HepG2 (cell line): ENCODE measurements around the gene ZFP36L2. TPM values are rescaled to one million over a fixed set of nuclear protein-coding genes. Genes with fewer than 3 reads are reported as not detected.

Source experiments
- ATAC-seq: fragments of 200-7000 bp; cut with Tn5 transposase; 3 replicates; pipeline ENCODE4 v1.9.1; 2020; ENCODE audit warnings: mild to moderate bottlenecking, moderate library complexity
- BruUV-seq: library from RNA; stranded (reverse); fragments of 400-500 nt; replicated peaks from 2 replicates; lab custom pipeline; 2021; lab: Mats Ljungman, UMichigan
- CTCF ChIA-PET: fragments of 300-600 bp; formaldehyde crosslinking; extraction: SDS; loops from one replicate; lab custom pipeline; 2021; ENCODE audit warnings: low total read pairs, inconsistent platforms, low intra/inter-chr PET ratio; lab: Yijun Ruan, JAX
- POLR2A ChIA-PET: fragments of 350-600 bp; sonication (Branson Sonifier 250); formaldehyde crosslinking; loops from one replicate; lab custom pipeline; 2020; ENCODE audit warnings: antibody characterized with exemption, inconsistent platforms; lab: Yijun Ruan, JAX
- DNase-seq: peaks from one replicate; pipeline ENCODE4 v3.0.0-alpha.2; 2015; ENCODE audit warnings: low spot score
- FAIRE-seq: peaks from 3 replicates; lab custom pipeline; 2011; peaks lifted over from hg19 to GRCh38; lab: Jason Lieb, UNC
- H2AFZ ChIP-seq: one replicate; pipeline ENCODE4 v1.6.1; 2011; ENCODE audit warnings: low read length, inconsistent platforms
- H3K27ac ChIP-seq: fragments of 300-600 bp; 3 replicates; pipeline ENCODE4 v1.8.0; 2011; ENCODE audit warnings: mixed run types, mild to moderate bottlenecking, mixed read lengths, low read length, inconsistent platforms; ENCODE audit not compliant: insufficient read depth; ENCODE audit errors: extremely low read length
- H3K27me3 ChIP-seq, 2 experiments: fragments of 200-600 bp in 1 of 2; 2 replicates in 1 of 2; 3 replicates in 1 of 2; pipeline versions ENCODE4 v1.6.0 to v1.8.0; 2011; ENCODE audit warnings: low read length in 2 of 2, mild to moderate bottlenecking in 2 of 2, moderate library complexity in 2 of 2, inconsistent platforms in 1 of 2; ENCODE audit not compliant: insufficient read depth in 2 of 2, control insufficient read depth in 1 of 2
- H3K36me3 ChIP-seq, 2 experiments: fragments of 200-600 bp in 1 of 2; replicated peaks in 1 of 2; 2 replicates in 1 of 2; 3 replicates in 1 of 2; pipeline versions ENCODE4 v1.5.1 to v1.8.0; 2011; ENCODE audit warnings: low read length in 2 of 2, inconsistent platforms in 1 of 2; ENCODE audit not compliant: insufficient read depth in 2 of 2, control insufficient read depth in 1 of 2
- H3K4me1 ChIP-seq: 2 replicates; pipeline ENCODE4 v1.5.1; 2012; ENCODE audit warnings: low read length, inconsistent platforms; ENCODE audit not compliant: insufficient read depth
- H3K4me2 ChIP-seq: 2 replicates; pipeline ENCODE4 v1.6.0; 2011; ENCODE audit warnings: low read depth, low read length, inconsistent platforms
- H3K4me3 ChIP-seq, 3 experiments: fragments of 200-600 bp in 1 of 3; sonication (generic), shearing (Covaris generic) in 1 of 3; replicated peaks in 1 of 3; 2 replicates each; pipeline ENCODE4 v1.5.1; 2011 to 2016; ENCODE audit warnings: low read length in 3 of 3, inconsistent platforms in 2 of 3, low read depth in 2 of 3, mild to moderate bottlenecking in 2 of 3, control low read depth in 1 of 3, mixed read lengths in 1 of 3; ENCODE audit not compliant: insufficient read depth in 1 of 3
- H3K79me2 ChIP-seq: one replicate; pipeline ENCODE4 v1.6.1; 2011; ENCODE audit warnings: low read length, inconsistent platforms; ENCODE audit not compliant: insufficient read depth
- H3K9ac ChIP-seq: 2 replicates; pipeline ENCODE4 v1.6.0; 2011; ENCODE audit warnings: mild to moderate bottlenecking, low read depth, low read length, inconsistent platforms; ENCODE audit not compliant: insufficient read depth
- H3K9me3 ChIP-seq: 2 replicates; pipeline ENCODE4 v1.5.1; 2012; ENCODE audit warnings: mild to moderate bottlenecking, low read length
- H4K20me1 ChIP-seq: 2 replicates; pipeline ENCODE4 v1.6.0; 2011; ENCODE audit warnings: inconsistent platforms, mild to moderate bottlenecking, low read length, moderate library complexity; ENCODE audit not compliant: insufficient read depth
- CCAR2 ChIP-seq: fragments of 200-400 bp; formaldehyde crosslinking; optimal IDR thresholded peaks from 2 replicates; pipeline ENCODE3; 2018; ENCODE audit warnings: low read depth, mild to moderate bottlenecking, low read length, moderate library complexity
- CHD4 ChIP-seq: fragments of 200-600 bp; sonication (generic); IDR thresholded peaks from 2 replicates; pipeline ENCODE4 v1.7.0; 2017; ENCODE audit warnings: mild to moderate bottlenecking, low read length, borderline replicate concordance
- GATA4 ChIP-seq: sonication (generic); IDR thresholded peaks from 2 replicates; pipeline ENCODE4 v1.6.1; 2016; ENCODE audit warnings: antibody characterized with exemption, low read depth, borderline replicate concordance
- KLF12 ChIP-seq: sonication (generic); formaldehyde crosslinking; IDR thresholded peaks from 2 replicates; pipeline ENCODE4 v1.4.0; 2020; ENCODE audit warnings: missing genetic modification reagents, borderline replicate concordance
- PHF5A ChIP-seq: IDR thresholded peaks from one replicate; pipeline ENCODE4 v1.6.1; 2018; ENCODE audit warnings: low read depth, missing genetic modification reagents; ENCODE audit not compliant: unreplicated experiment
- ZBTB33 ChIP-seq: sonication (generic); formaldehyde crosslinking; IDR thresholded peaks from 2 replicates; pipeline ENCODE4 v1.4.0; 2020; ENCODE audit warnings: missing genetic modification reagents
- ZBTB38 ChIP-seq: sonication (generic); formaldehyde crosslinking; IDR thresholded peaks from 2 replicates; pipeline ENCODE4 v1.5.1; 2020; ENCODE audit warnings: mild to moderate bottlenecking, missing genetic modification reagents
- ZEB1 ChIP-seq: IDR thresholded peaks from 2 replicates; pipeline ENCODE4 v1.6.1; 2012; ENCODE audit warnings: mild to moderate bottlenecking, low read depth, inconsistent platforms; ENCODE audit not compliant: insufficient replicate concordance
- ZNF263 ChIP-seq: sonication (generic); formaldehyde crosslinking; IDR thresholded peaks from 2 replicates; pipeline ENCODE4 v1.4.0; 2020; ENCODE audit warnings: missing genetic modification reagents
- ZNF687 ChIP-seq: sonication (generic); formaldehyde crosslinking; IDR thresholded peaks from 2 replicates; pipeline ENCODE4 v1.5.1; 2020; ENCODE audit warnings: mild to moderate bottlenecking, missing genetic modification reagents, moderate library complexity
- ZNF883 ChIP-seq: sonication (generic); formaldehyde crosslinking; IDR thresholded peaks from 2 replicates; pipeline ENCODE4 v1.5.1; 2020; ENCODE audit warnings: mild to moderate bottlenecking, missing genetic modification reagents; ENCODE audit errors: not compliant biosample characterization
- ZSCAN12 ChIP-seq: sonication (generic); formaldehyde crosslinking; IDR thresholded peaks from 2 replicates; pipeline ENCODE4 v1.9.0; 2021; ENCODE audit warnings: mild to moderate bottlenecking, missing genetic modification reagents
- WGBS: methylation state at CpG from one replicate; pipeline ENCODE4 v1.1.6; 2017; ENCODE audit warnings: low lambda C conversion rate; 5-methylcytosine and 5-hydroxymethylcytosine counted together
- in situ Hi-C: cut with HindIII; loops from 2 replicates; pipeline ENCODE4 v1.10.0; 2017; ENCODE audit warnings: low pct_unique_long_range_greater_than_20kb; ENCODE audit not compliant: extremely low pct_ligation_motif_present
- intact Hi-C: fragments of 100-400 bp; cut with micrococcal nuclease; formaldehyde crosslinking; loops from one replicate; pipeline ENCODE4 v1.10.0; 2022; ENCODE audit not compliant: unreplicated experiment
- polyA plus RNA-seq, 8 experiments: library from polyadenylated mRNA; depleted of rRNA in 3 of 8; stranded (reverse) in 7 of 8; unstranded in 1 of 8; fragments of >200 nt; fragmentation: Illumina TruSeq in 4 of 8; extraction: Trizol in 4 of 8; gene quantifications; 2 replicates each; pipeline versions ENCODE4 v1.2.1 to v1.2.3, GENCODE V29; 2011 to 2016; ENCODE audit warnings: low read depth in 4 of 8, missing spikeins in 1 of 8, mixed read lengths in 1 of 8; ENCODE audit not compliant: insufficient read depth in 1 of 8
- total RNA-seq, 5 experiments: library from RNA; depleted of rRNA; stranded (reverse); fragments of >200 nt; fragmentation: Illumina TruSeq; extraction: Trizol; gene quantifications; 2 replicates each; pipeline ENCODE4 v1.2.3, GENCODE V29; 2016; ENCODE audit warnings: low read depth in 1 of 5

ZFP36L2 gene
- total and polyA plus RNA-seq, 2 of the 13 experiments (the other 11 are each of a cell fraction or from before 2014, with no cell fraction given): 11.2 to 21.8 TPM

- no TSS peak for BruUV-seq
- ChIA-PET POLR2A (interaction anchor here (0.5 kb wide), 1 partner anchor 96 kb away, joined by 3 read pairs; no protein-coding TSS in a partner anchor), CTCF (no interaction called here)
- Histone ChIP-seq H3K4me2 (no peak overlapping the region), H3K79me2 (no peaks in the 10 kb centered on the region), H3K36me3 (no peaks in the 10 kb centered on the region; a peak in 2 of 5 replicates), H3K9ac (no peak overlapping the region), H3K4me1 (peaks cover 23% of the 10 kb centered on the region), H3K9me3 (no peaks in the 10 kb centered on the region), H4K20me1 (no peaks in the 10 kb centered on the region), H3K27ac (no peak overlapping the region), H3K27me3 (no peaks in the 10 kb centered on the region), H3K4me3 (no peak overlapping the region), H2AFZ (no peak overlapping the region)
- TF ChIP-seq ZNF687 (CRISPR knock-in tag) (peak; percentile 22; the same call in 1 of the 2 replicates), CHD4 (no peak), ZNF263 (CRISPR knock-in tag) (no peak), ZNF883 (CRISPR knock-in tag) (peak; percentile 34), KLF12 (CRISPR knock-in tag) (no peak), ZSCAN12 (no peak), ZBTB33 (CRISPR knock-in tag) (peak; percentile 88), PHF5A (CRISPR knock-in tag) (no peak), GATA4 (no peak), CCAR2 (no peak), ZEB1 (no peak), ZBTB38 (no peak)
- intact Hi-C loops: no loop called here
- DNase-seq: no peak
- no peak for FAIRE-seq
- 82% methylated on average over 10 of the region's 10 CpGs for WGBS
- in situ Hi-C loops: no loop called here
- ATAC-seq: peak; percentile 35
Observed at GRCh38 chr2:43268066-43268953, 41.9 kb upstream of the ZFP36L2 start.
